Activated CD4-positive, alpha-beta T cell treated with anti-CD3 and anti-CD28 coated beads, Interleukin-10, Interleukin-2, amounts not matched to agents 100 ng/mL and 50 ng/mL, durations not matched to agents 16 hours and 8 hours (primary cell): ENCODE results near the gene VWA8.

ENCODE experiments used
- DNase-seq: peaks from one replicate; pipeline ENCODE4 v3.0.0-alpha.2; 2020

The VWA8 gene

GRCh38 chr13:41960637-41961465 lies at the start of gene VWA8:
Gene VWA8 (minus strand): TSS chr13:41961109. CDS start chr13:41961015, 94 bp downstream.
- DNase-seq = peak; percentile 92

GRCh38 chr13:42009057-42009456 lies 48.1 kb upstream of the VWA8 start:
- DNase-seq = no peak

GRCh38 chr13:42007844-42008243 lies 46.9 kb upstream of the VWA8 start:
- no peak for DNase-seq

GRCh38 chr13:42002066-42002465 lies 41.2 kb upstream of the VWA8 start:
- no peak for DNase-seq

- no peak for DNase-seq
These were observed 40.7 kb upstream of the VWA8 start for GRCh38 chr13:42001580-42001979.

- no peak for DNase-seq
These were observed 39.9 kb upstream of the VWA8 start for GRCh38 chr13:42000846-42001245.

- no peak for DNase-seq
These were observed 36.5 kb upstream of the VWA8 start for GRCh38 chr13:41997396-41997795.

GRCh38 chr13:41995946-41996345 lies 35.0 kb upstream of the VWA8 start:
- peak; percentile 32 for DNase-seq

GRCh38 chr13:41995336-41995735 lies 34.4 kb upstream of the VWA8 start:
- DNase-seq = no peak

GRCh38 chr13:41994696-41995095 lies 33.8 kb upstream of the VWA8 start:
- DNase-seq = no peak

- no peak for DNase-seq
These were observed 31.0 kb upstream of the VWA8 start for GRCh38 chr13:41991936-41992335.

GRCh38 chr13:41988244-41988643 lies 27.3 kb upstream of the VWA8 start:
- no peak for DNase-seq

GRCh38 chr13:41985788-41986508 lies 25.0 kb upstream of the VWA8 start:
- DNase-seq = no peak

GRCh38 chr13:41981951-41982715 lies 21.2 kb upstream of the VWA8 start:
- DNase-seq = no peak

- no peak for DNase-seq
These were observed 17.1 kb upstream of the VWA8 start for GRCh38 chr13:41978007-41978406.

GRCh38 chr13:41976476-41976875 lies 15.6 kb upstream of the VWA8 start:
- no peak for DNase-seq

- DNase-seq = no peak
These were observed 13.5 kb upstream of the VWA8 start for GRCh38 chr13:41974262-41974900.

- no peak for DNase-seq
These were observed 12.4 kb upstream of the VWA8 start for GRCh38 chr13:41973247-41973741.

- DNase-seq = peak; percentile 28
These were observed 10.9 kb upstream of the VWA8 start for GRCh38 chr13:41971848-41972247.

GRCh38 chr13:41970918-41971317 lies 10.0 kb upstream of the VWA8 start:
- DNase-seq = no peak

- DNase-seq = no peak
These were observed 9.1 kb upstream of the VWA8 start for GRCh38 chr13:41970022-41970421.

- DNase-seq = no peak
These were observed 8.2 kb upstream of the VWA8 start for GRCh38 chr13:41969072-41969471.

GRCh38 chr13:41966671-41967070 lies 5.8 kb upstream of the VWA8 start:
- no peak for DNase-seq
